ENCODE data around the gene KANSL2. TPM values are rescaled to one million over a fixed set of nuclear protein-coding genes. Genes with fewer than 3 reads are reported as not detected.

The KANSL2 gene, protein sequence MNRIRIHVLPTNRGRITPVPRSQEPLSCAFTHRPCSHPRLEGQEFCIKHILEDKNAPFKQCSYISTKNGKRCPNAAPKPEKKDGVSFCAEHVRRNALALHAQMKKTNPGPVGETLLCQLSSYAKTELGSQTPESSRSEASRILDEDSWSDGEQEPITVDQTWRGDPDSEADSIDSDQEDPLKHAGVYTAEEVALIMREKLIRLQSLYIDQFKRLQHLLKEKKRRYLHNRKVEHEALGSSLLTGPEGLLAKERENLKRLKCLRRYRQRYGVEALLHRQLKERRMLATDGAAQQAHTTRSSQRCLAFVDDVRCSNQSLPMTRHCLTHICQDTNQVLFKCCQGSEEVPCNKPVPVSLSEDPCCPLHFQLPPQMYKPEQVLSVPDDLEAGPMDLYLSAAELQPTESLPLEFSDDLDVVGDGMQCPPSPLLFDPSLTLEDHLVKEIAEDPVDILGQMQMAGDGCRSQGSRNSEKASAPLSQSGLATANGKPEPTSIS
- total RNA-seq, result 35.8 and 40.6 TPM in 2 replicates
- polyA plus RNA-seq, result 27.3 and 30.5 TPM in 2 replicates
- 28.8 and 31.9 TPM in 2 replicates for polyA plus RNA-seq (2011; cell fraction: cytosol; rRNA removed)
- polyA plus RNA-seq (2011; cell fraction: nucleus; rRNA removed), result 81.0 and 88.2 TPM in 2 replicates
- 23.3 and 27.2 TPM in 2 replicates for polyA plus RNA-seq (2012)
- polyA minus RNA-seq, result 68.6 and 76.2 TPM in 2 replicates
- 42.7 TPM for polyA minus RNA-seq (2011; cell fraction: cytosol; rRNA and poly(A)+ RNA removed)
- 66.0 and 80.0 TPM in 2 replicates for polyA minus RNA-seq (2011; cell fraction: nucleus; rRNA and poly(A)+ RNA removed)
- Bru-seq, nascent RNA, result percentile 92 among the genes with signal in this experiment
- BruChase-seq, experiment 1, labeled RNA remaining after a 6-hour chase, result percentile 75 among the genes with signal in this experiment
- BruChase-seq, experiment 2, labeled RNA remaining after a 2-hour chase, result percentile 80 among the genes with signal in this experiment
- long read RNA-seq, partial matches to known transcripts, result 5 of 69 reads
- long read RNA-seq, other reads (novel, unspliced or antisense), result 63 of 69 reads

DNA sequence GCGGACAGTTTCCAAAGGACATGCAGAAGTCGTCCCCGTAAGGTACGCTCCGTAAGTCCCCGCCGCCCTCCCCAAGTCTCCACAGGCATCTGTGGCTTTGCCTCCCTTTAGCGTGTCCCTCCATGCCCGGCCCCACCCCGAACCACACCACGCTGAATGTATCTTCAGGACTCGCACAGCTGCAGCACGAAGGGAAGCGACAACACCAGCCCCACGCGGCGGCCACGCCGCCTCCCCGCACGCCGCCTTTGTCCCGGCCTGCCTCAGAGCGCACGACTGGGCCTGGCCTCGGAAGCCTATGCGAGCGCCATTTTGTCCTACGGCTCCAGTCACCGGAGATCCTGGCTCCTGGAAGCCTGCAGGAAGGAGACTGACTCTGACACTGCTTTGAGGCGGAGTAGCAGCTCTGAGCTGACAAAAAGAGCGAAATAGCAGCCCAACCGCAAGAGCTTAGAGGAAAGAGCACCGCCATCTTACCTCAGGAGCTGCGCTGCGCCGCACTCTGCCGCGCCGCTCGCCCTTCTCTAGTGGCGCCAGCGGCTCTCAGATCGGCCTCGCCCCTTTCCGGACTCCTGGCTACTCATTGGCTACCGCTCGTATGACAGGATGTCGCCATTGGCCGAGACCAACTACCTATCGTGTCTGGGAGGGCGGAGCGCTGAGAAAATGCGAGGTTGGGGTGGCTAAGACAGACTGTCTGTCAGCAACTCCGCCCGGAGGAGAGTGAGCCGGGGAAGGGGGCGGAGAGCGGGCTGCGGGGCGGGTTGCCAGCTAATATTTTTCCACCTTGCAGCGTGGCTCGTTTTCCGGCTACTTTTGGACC is at the start of gene KANSL2:
Gene KANSL2, minus strand, starts transcription at position 529 of the 823 bp plus-strand sequence. CDS start 606 bp downstream, outside the sequence.
- H3K79me2 ChIP-seq (ENCODE audit: control insufficient read depth, insufficient read depth, low read length), result peaks cover 48% of the 10 kb centered on the region
- H4K20me1 ChIP-seq (replicated peaks; ENCODE audit: control insufficient read depth, extremely low read depth, insufficient read depth, low read length), result peaks cover 4% of the 10 kb centered on the region
- no peaks in the 10 kb centered on the region for H3K9me3 ChIP-seq (replicated peaks; ENCODE audit: control insufficient read depth, insufficient read depth, low read length)
- TSS peak; percentile 35 for BruUV-seq (replicated peaks)
- intact Hi-C loops (cut with micrococcal nuclease) (loop anchor here (1.0 kb wide), 2 partner anchors 34 to 113 kb away; partner anchors contain the start of gene CCNT1), dilution Hi-C loops (cut with MboI; ENCODE audit: extremely low pct_ligation_motif_present, low sequenced_read_pairs) (no loop called here)
- H3K4me2 ChIP-seq (ENCODE audit: insufficient read depth, low read length), result peak within 1 kb of the TSS; percentile 99
- peak within 1 kb of the TSS; percentile 98 for H2AFZ ChIP-seq (ENCODE audit: low read depth, low read length)
- FAIRE-seq, result peak; percentile 98
- H3K27ac ChIP-seq (ENCODE audit: insufficient read depth, low read depth, low read length), result peak within 1 kb of the TSS; percentile 66
- no peaks in the 10 kb centered on the region for H3K9me1 ChIP-seq (replicated peaks; ENCODE audit: control insufficient read depth, extremely low read depth, insufficient read depth, low read length)
- ChIA-PET POLR2A (interaction anchor here (0.6 to 1.5 kb wide), 7 partner anchors 8 to 244 kb away, joined by 3 to 8 read pairs (median 4); no protein-coding TSS in a partner anchor), CTCF (interaction anchor here (0.7 to 1.4 kb wide), 4 partner anchors 9 to 133 kb away, joined by 3 to 6 read pairs (median 3); no protein-coding TSS in a partner anchor)
- TF ChIP-seq JUN (IDR thresholded peaks at IDR 0.05; ENCODE audit: borderline replicate concordance, insufficient read depth, insufficient read length, low read depth), result no peak
- TF ChIP-seq POLR2A (IDR thresholded peaks at IDR 0.05; ENCODE audit: low read depth, low read length), result peak; percentile 99
- peak; percentile 2 for TF ChIP-seq MYC (IDR thresholded peaks at IDR 0.05; ENCODE audit: low read depth, low read length)
- TF ChIP-seq GATA2 (IDR thresholded peaks at IDR 0.05; ENCODE audit: insufficient read depth, insufficient read length, low read depth, low read length), result no peak
- TF ChIP-seq FOS (IDR thresholded peaks at IDR 0.05; ENCODE audit: borderline replicate concordance, insufficient read depth, low read length), result no peak
- TF ChIP-seq, protein P1, sequence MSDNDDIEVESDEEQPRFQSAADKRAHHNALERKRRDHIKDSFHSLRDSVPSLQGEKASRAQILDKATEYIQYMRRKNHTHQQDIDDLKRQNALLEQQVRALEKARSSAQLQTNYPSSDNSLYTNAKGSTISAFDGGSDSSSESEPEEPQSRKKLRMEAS (IDR thresholded peaks at IDR 0.05; ENCODE audit: insufficient read depth, insufficient read length), result peak; percentile 50
- peak; percentile 99 for TF ChIP-seq POLR2AphosphoS5 (IDR thresholded peaks at IDR 0.05; ENCODE audit: insufficient read depth, low read depth, low read length)
- TF ChIP-seq CTCF (IDR thresholded peaks at IDR 0.05; ENCODE audit: extremely low read depth in 1 of 2, insufficient read depth in 1 of 2, low read depth in 1 of 2, low read length in 2 of 2), result peak in 1 of 2 donors; percentile 3
- peak; percentile 99 for DNase-seq (ENCODE audit: low read depth, low spot score)
- peak within 1 kb of the TSS; percentile 84 for H3K9ac ChIP-seq (replicated peaks; ENCODE audit: extremely low read depth, insufficient read depth, low read length)
- peak within 1 kb of the TSS; percentile 46 to 94 (median 56) for H3K4me3 ChIP-seq (replicated peaks in 1 of 3; ENCODE audit: insufficient read depth in 1 of 3, low read depth in 1 of 3, low read length in 3 of 3)
- peaks cover 6 to 12% of the 10 kb centered on the region in 2 experiments for H3K36me3 ChIP-seq (ENCODE audit: control insufficient read depth in 2 of 2, extremely low read depth in 1 of 2, insufficient read depth in 2 of 2, low read length in 2 of 2)
- peaks cover 30% of the 10 kb centered on the region for H3K4me1 ChIP-seq (ENCODE audit: control insufficient read depth, extremely low read depth, insufficient read depth, low read length)
- no peaks in the 10 kb centered on the region for H3K27me3 ChIP-seq (ENCODE audit: control insufficient read depth in 2 of 2, insufficient read depth in 2 of 2, low read length in 2 of 2)
